GM21528 (cell line): ENCODE measurements around the gene SWI5.

Source experiments
- ATAC-seq: cut with Tn5 transposase; IDR thresholded peaks from one replicate; pipeline ENCODE4 v1.9.1; 2021; ENCODE audit warnings: mild to moderate bottlenecking, moderate library complexity; ENCODE audit not compliant: unreplicated experiment, low FRiP score

The SWI5 gene

DNA sequence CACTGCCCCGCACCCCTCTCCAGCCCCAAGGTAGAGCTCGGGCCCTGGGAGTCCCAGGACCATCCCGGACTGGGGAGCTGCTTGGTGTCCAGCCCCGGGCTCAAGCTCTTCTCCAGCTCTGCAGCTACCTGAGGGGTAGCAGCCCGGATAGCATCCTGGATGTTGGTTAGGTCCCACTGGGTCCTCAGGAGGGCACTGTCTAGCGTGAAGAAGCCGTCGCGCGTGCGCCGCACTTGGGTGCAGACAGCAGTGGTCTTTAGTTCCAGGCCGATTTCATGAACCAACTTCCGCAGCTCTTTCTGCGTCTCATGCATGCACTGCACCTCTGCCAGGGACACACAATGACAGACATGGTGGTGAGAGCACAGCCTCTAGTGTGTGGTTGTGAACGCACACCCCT lies 33.5 kb downstream of the SWI5 start:
- ATAC-seq: no peak

DNA sequence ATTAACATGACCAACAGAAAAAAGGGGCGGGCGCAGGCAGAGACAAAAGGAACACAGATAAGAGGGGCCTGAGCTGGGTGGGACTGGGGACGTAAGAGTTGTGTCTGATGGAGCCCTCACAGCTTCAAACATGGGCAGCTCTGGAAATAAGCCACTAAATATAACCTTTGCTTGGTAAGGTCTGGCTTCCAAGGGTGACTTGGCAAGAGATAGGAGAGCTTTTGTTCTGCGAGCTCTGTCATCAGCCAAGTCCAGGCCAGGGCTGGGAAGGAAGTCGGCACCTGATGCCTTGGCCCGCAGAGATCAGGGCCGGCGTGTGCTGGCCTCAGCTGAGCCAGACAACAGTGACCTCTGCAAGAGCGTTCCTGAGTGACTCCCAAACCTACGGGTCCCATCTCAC lies 34.4 kb downstream of the SWI5 start:
- no peak for ATAC-seq

DNA sequence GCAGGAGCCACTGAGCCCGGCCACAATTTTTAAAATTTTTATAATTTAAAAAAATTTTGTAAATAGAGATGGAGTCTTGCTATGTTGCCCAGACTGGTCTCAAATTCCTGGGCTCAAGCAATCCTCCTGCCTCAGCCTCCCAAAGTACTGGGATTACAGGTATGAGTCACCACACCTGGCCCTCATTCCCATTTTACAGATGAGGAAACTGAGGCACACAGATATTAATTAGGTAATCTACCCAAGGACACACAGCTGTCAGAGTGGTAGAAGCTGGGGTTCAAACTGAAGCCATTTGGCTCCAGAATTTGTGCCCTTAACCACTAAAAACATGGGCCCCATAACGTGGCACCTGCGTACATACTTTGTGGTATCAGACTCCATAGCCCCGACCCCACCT lies 38.6 kb downstream of the SWI5 start:
- no peak for ATAC-seq

DNA sequence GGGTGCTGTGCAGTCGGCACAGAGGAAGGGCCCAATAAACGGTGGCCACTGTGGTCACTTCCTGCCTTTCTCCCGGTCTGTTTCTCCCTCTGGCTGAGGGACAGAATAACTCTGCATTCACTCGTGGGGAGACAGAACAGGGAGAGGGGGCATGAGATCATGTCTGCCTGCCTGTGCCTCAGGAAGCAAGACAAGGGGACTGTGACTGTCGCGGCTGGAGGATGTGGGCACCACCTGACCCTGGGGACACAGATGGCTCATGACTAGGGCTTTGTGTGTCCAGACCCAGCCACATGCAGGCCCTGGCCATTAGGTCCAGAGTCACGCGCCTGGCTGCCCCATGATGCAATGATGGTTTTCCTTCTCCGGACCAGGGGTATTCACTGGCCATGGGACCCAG lies 40.3 kb downstream of the SWI5 start:
- ATAC-seq: no peak

DNA sequence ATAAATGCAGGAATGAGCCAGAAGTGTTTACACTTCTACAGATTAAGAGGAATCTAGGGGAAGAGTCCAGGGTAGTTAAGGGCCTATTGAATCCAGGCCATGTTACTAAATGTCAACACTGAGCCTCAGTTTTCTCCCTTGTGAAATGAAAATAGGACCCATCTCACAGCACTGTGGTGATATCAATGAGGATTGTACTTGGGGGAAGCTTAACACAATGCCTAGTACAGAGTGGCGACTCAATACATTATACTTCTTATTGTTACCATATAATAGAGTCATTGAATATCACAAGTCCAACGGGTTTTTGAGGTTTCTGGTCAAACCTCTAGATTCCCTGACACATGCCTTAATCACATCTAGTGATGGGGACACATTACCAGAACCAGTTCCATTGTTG lies 41.6 kb downstream of the SWI5 start:
- ATAC-seq: no peak

DNA sequence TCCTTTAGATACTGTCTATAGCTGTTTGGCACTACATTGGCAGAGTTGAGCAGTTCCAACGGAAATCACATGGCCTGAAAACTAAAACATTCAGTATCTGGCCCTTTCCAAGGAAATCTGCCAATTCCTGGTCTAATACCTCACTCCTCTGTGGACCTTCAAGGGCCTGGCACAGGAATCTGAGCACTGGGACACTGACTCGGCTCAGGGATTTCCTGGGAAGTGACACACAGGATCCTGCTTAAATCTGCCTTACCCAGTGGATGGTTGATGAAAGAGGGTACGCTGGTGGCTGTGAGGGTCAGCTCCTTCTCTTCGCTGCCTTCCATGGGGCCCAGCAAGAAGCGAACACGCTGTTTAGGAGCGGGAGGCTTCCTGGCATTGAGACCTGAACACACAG lies 45.3 kb downstream of the SWI5 start:
- no peak for ATAC-seq

DNA sequence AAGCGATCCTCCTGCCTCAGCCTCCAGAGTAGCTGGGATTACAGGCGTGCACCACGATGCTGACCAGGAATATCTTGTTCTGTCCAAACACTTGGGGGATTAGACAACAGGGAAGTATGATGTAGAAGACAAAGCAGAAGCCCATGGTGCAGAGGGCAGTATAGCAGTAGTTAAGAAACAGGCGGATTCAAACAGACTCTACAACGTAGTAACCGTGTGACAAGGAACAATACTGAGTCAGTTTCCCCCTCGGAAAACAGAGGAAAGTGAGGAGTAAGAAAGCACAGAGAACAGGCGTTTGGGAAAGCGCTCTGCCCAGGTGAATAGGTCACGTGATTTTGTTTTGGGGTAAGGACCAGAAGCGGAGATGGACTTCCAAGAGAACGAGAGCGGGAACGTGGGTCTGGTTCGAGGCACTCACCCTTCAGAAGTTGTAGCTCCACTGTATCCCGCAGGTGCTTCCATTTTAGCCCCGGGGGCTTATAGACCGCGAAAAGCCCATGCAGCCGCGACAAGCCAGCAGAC lies 45.9 kb downstream of the SWI5 start:
- peak; percentile 20 for ATAC-seq

DNA sequence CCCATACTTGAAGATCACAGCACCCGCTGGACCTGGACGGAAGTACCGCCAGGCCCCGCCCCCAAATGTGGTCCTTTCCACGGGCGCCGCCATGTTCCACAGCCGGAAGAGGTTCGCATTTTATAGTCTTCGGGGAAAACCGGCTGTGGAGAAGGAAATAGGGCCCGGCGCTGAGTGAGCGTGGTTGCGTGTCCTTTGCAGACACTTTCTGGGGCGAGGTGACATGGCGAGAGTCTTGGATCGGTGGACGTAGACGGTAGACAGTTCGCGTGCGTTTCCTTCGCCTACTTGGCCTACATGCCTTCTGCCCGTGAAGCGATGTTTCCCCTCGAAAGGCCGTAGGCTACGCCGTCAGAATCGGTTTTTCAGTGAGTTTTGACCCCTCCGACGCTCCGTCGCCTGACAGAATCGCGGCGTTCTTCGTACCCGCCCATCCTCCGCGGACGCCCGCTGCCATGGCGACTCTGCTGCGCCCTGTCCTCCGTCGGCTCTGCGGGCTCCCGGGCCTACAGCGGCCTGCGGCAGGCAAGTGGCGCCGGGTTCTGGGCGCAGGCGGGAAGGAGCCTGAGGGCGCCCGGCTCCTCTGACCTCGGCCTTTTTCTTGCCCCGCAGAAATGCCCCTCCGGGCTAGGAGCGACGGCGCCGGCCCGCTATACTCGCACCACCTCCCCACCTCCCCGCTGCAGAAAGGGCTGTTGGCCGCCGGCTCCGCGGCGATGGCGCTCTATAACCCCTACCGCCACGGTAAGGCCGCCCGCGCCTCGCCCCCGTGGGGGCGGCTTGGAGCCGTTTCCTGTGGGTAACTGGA lies 46.5 kb downstream of the SWI5 start, which contains the start of the genes COQ4 and TRUB2:
Gene COQ4, plus strand, starts transcription at position 436 of the 808 bp plus-strand sequence. Its CDS starts 20 bp downstream, at position 456.
Gene TRUB2, minus strand, starts transcription at position 44 of the 808 bp plus-strand sequence. Its CDS starts 39 bp downstream, at position 5.
- peak; percentile 81 for ATAC-seq

DNA sequence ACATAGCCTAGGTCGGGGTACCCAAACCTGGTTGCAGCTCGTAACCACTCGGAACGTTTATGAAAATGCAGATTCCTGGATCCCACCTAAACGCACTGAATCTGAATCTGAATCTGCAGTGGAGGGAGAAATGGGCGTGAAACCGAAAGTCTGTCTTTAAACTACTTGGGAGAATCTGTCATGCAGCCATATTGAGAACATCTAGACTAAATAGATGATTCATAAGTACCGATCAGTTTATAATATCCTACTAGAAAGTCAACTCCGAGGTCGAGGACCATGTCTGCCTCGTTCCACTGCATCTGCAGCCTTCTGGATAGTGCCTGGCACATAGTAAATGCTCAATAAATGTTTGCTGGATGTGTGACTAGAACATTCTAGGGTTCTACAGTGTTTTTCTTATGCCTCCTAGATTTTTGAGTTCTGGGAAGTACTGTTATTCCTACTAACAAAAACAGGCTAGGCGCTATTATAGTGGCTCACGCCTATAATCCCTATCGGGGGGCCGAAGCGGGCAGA lies 47.2 kb downstream of the SWI5 start:
- ATAC-seq: no peak

DNA sequence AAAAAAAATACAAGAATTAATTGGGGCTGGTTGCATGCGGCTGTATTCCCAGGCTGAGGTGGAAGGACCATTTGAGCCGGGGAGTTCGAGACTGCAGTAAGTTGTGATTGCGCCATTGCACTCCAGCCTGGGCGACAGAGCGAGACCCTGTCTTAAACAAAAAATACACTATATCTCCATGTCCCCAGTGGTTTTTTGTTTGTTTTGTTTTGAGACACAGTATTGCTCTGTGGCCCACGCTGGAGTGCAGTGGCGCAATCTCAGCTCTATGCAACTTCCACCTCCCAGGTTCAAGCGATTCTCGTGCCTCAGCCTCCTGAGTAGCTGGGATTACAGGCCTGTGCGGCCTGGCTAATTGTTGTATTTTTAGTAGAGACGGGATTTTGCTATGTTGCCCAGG lies 47.7 kb downstream of the SWI5 start:
- no peak for ATAC-seq

DNA sequence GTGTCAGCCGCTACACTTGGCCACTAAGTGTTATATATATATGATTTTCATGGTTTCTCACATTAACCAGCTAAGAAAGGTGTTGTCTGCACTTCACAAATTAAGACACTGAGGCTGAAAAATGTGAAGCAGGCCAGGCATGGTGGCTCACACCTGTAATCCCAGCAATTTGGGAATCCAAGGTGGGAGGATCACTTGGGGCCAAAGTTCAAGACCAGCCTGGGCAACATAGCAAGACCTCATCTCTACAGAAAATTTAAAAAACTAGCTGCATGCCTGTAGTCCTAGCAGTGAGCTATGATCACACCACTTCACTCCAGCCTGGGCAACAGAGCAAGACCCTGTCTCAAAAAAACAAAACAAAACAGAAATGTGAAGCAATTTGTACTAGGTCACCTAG lies 48.3 kb downstream of the SWI5 start:
- ATAC-seq: no peak

DNA sequence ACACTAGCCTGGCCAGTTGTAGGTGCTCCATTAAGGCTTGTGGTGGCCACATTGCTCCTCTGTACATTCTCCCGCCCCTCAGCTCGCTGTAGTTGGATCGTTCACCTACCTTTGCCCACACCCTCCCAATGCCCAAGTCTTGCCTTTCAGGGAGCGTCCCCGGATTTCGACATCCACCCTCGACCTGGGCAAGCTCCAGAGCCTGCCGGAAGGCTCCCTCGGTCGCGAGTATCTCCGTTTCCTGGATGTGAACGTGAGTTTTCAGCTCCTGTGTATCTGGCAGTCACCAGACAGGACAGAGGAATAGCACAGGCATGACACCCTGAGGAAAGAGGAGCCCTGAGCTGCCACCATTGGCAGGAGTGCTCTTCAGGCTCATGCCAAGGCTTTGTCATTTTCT lies 49.6 kb downstream of the SWI5 start:
- ATAC-seq: no peak

DNA sequence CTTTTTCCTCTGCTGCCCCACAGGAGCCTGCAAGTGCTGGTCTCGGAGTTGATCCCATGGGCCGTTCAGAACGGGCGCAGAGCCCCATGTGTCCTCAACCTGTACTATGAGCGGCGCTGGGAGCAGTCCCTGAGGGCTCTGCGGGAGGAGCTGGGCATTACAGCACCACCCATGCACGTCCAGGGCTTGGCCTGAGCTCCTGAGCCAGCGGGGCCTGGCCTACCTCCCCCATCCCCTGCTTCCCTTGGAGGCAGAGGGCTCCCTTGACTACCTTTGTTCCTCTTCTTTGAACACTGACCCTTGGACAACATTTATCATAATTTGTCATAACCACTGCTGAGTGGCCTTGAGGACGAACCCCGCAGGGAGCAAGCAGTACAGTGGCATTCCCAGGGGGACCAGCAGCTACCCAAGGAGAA lies 57.4 kb downstream of the SWI5 start:
- ATAC-seq: no peak

DNA sequence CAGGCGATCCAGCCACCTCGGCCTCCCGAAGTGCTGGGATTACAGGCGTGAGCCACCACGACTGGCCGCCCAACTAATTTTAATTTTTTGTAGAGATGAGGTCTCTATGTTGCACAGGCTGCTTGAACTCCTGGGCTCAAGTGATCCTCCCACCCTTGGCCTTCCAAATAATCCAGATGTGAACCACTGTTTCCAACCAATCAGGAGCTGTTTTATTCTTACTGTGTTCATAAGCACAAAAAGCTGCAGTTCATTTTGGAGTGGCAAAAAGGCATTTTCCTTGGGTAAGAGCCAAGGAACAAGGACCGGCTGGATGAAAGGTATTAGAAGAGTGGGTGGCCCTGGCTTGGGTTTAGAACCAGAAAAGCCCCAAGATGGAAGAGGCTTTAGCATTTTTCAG lies 59.1 kb downstream of the SWI5 start:
- no peak for ATAC-seq

DNA sequence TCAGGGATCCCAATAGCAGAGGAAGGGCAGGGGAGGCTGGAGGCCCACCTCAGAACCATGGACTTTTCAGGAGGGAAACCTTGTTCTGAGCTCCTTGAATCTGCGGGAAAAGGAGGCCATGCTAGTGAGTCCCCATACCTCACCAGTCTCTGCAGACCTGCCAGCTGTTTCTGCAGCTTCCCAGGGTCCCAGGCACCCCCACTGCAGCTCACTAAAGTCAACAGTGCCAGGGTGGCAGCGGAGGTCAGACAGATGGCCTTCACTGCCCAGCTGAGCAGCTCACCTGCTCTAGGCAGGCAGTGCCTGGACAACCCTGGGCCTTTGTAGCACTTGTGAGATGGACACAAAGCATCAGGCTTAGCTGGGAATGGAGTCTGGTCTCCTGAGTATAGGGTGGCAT lies 59.8 kb downstream of the SWI5 start:
- no peak for ATAC-seq

DNA sequence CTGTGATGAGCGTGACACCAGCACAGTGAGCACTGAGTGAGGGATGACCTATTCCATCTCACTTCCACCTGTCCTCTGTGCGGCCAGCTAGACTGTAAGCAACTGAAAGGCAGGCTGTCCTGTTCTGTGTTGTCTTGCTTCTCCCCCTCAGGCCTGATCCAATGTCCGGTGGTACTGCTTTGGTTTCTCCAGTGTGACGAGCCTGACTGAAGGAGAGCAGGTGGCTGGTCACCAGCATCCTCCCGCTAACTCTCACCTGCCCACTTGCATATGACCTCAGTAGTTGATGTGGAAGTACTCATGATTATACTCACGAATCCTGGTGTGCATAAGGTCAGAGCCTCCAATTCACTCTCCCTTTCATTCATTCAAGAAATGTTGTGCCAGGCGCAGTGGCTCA lies 61.9 kb downstream of the SWI5 start:
- no peak for ATAC-seq
